RWPE2 (cell line): ENCODE measurements around the gene KSR1.

Source experiments
- ATAC-seq: fragments of 200-7000 bp; cut with Tn5 transposase; 3 replicates; pipeline ENCODE4 v1.9.1; 2021; ENCODE audit warnings: low read depth
- DNase-seq: peaks from one replicate; pipeline ENCODE4 v3.0.0-alpha.2; 2020; ENCODE audit warnings: low spot score
- H3K27ac ChIP-seq: fragments of 450-650 bp; 2 replicates; pipeline ENCODE4 v1.5.1; 2017; ENCODE audit warnings: mild to moderate bottlenecking; ENCODE audit not compliant: poor library complexity, severe bottlenecking
- H3K27me3 ChIP-seq: fragments of 250-450 bp; sonication (Bioruptor Pico); 2 replicates; pipeline ENCODE4 v1.5.1; 2021; ENCODE audit warnings: mild to moderate bottlenecking, moderate library complexity; ENCODE audit not compliant: insufficient read depth, poor library complexity, severe bottlenecking
- H3K36me3 ChIP-seq: fragments of 250-450 bp; sonication (Bioruptor Pico); 2 replicates; pipeline ENCODE4 v1.5.1; 2020; ENCODE audit warnings: low read depth, mild to moderate bottlenecking, moderate library complexity
- H3K4me1 ChIP-seq: fragments of 250-450 bp; sonication (Bioruptor Pico); 2 replicates; pipeline ENCODE4 v1.5.1; 2021; ENCODE audit warnings: mild to moderate bottlenecking, moderate library complexity; ENCODE audit not compliant: insufficient read depth, poor library complexity, severe bottlenecking
- H3K4me3 ChIP-seq: fragments of 250-450 bp; sonication (Bioruptor Pico); 2 replicates; pipeline ENCODE4 v1.5.1; 2021; ENCODE audit warnings: mild to moderate bottlenecking, moderate library complexity; ENCODE audit not compliant: severe bottlenecking
- H3K9me3 ChIP-seq: fragments of 250-450 bp; sonication (Bioruptor Pico); 2 replicates; pipeline ENCODE4 v1.5.1; 2021; ENCODE audit warnings: mild to moderate bottlenecking, moderate library complexity; ENCODE audit not compliant: severe bottlenecking
- CTCF ChIP-seq: fragments of 450-650 bp; IDR thresholded peaks from one replicate; pipeline ENCODE4 v1.5.1; 2017; ENCODE audit warnings: mild to moderate bottlenecking, moderate library complexity; ENCODE audit not compliant: poor library complexity, severe bottlenecking

The KSR1 gene

GRCh38 chr17:27533874-27534815, 77.9 kb downstream of the KSR1 start:
- ATAC-seq (peak; percentile 93), DNase-seq (no peak)
- Histone ChIP-seq H3K27me3 (no peaks in the 10 kb centered on the region), H3K4me3 (no peak overlapping the region), H3K9me3 (no peaks in the 10 kb centered on the region), H3K4me1 (peaks cover 10% of the 10 kb centered on the region), H3K27ac (peak overlapping the region; percentile 3), H3K36me3 (no peaks in the 10 kb centered on the region)
- TF ChIP-seq CTCF = no peak

- H3K9me3 ChIP-seq = no peaks in the 10 kb centered on the region
- no peak for TF ChIP-seq CTCF
- peaks cover 10% of the 10 kb centered on the region for H3K4me1 ChIP-seq
- no peak overlapping the region for H3K4me3 ChIP-seq
- DNase-seq (no peak), ATAC-seq (no peak)
- no peaks in the 10 kb centered on the region for H3K27me3 ChIP-seq
- H3K36me3 ChIP-seq = no peaks in the 10 kb centered on the region
- no peak overlapping the region for H3K27ac ChIP-seq
Measured at GRCh38 chr17:27535178-27535928, 79.1 kb downstream of the KSR1 start.

GRCh38 chr17:27535975-27536374, 79.7 kb downstream of the KSR1 start:
- no peak for DNase-seq
- Histone ChIP-seq H3K4me1 (peaks cover 10% of the 10 kb centered on the region), H3K27me3 (no peaks in the 10 kb centered on the region), H3K9me3 (no peaks in the 10 kb centered on the region), H3K4me3 (no peak overlapping the region), H3K36me3 (no peaks in the 10 kb centered on the region), H3K27ac (no peak overlapping the region)
- no peak for ATAC-seq
- TF ChIP-seq CTCF = no peak

GRCh38 chr17:27536781-27537180, 80.5 kb downstream of the KSR1 start:
- Histone ChIP-seq H3K4me1 (peaks cover 10% of the 10 kb centered on the region), H3K9me3 (no peaks in the 10 kb centered on the region), H3K36me3 (no peaks in the 10 kb centered on the region), H3K4me3 (no peak overlapping the region), H3K27me3 (no peaks in the 10 kb centered on the region), H3K27ac (no peak overlapping the region)
- ATAC-seq = no peak
- DNase-seq = no peak
- no peak for TF ChIP-seq CTCF
